Spinal cord (tissue), 10 donors: ENCODE results near the gene UQCR10. TPM values are rescaled to one million over a fixed set of nuclear protein-coding genes. Genes with fewer than 3 reads are reported as not detected.

ENCODE experiments used
- DNase-seq, 6 donors: peaks; one replicate each; pipeline versions ENCODE4 v3.0.0 to v3.0.0-alpha.2; 2013 to 2015; ENCODE audit warnings: low spot score in 6 of 6, low read depth in 4 of 6
- H3K27ac ChIP-seq: one replicate; pipeline ENCODE4 v1.5.1; 2013; ENCODE audit warnings: low read depth, low read length, control low read depth
- H3K27me3 ChIP-seq: one replicate; pipeline ENCODE4 v1.6.1; 2013; ENCODE audit warnings: low read length; ENCODE audit not compliant: control insufficient read depth, insufficient read depth
- H3K36me3 ChIP-seq: one replicate; pipeline ENCODE4 v1.6.1; 2013; ENCODE audit warnings: low read length; ENCODE audit not compliant: control insufficient read depth, insufficient read depth
- H3K4me1 ChIP-seq: one replicate; pipeline ENCODE4 v1.6.1; 2013; ENCODE audit warnings: low read length; ENCODE audit not compliant: control insufficient read depth, insufficient read depth
- H3K4me3 ChIP-seq: one replicate; pipeline ENCODE4 v1.5.1; 2013; ENCODE audit warnings: low read depth, low read length, control low read depth
- H3K9me3 ChIP-seq: one replicate; pipeline ENCODE4 v1.6.1; 2013; ENCODE audit warnings: low read length; ENCODE audit not compliant: control insufficient read depth, insufficient read depth
- WGBS: methylation state at CpG from one replicate; pipeline ENCODE4 v1.1.5; 2013; ENCODE audit warnings: missing lambda C conversion rate; ENCODE audit not compliant: insufficient coverage; 5-methylcytosine and 5-hydroxymethylcytosine counted together
- polyA plus RNA-seq, 2 donors: library from polyadenylated mRNA; unstranded; fragments of 120-200 nt; gene quantifications; one replicate each; pipeline ENCODE4 v1.2.1, GENCODE V29; 2013; ENCODE audit not compliant: insufficient read length in 2 of 2
- total RNA-seq, 2 donors: library from RNA; depleted of rRNA in 1 of 2; stranded (reverse); fragments of 120-200 nt in 1 of 2; fragments of >200 nt in 1 of 2; gene quantifications; one replicate each; pipeline versions ENCODE4 v1.2.3 to v1.2.4, GENCODE V29; 2013 to 2014
- donor health status: healthy.

Gene UQCR10
- total and polyA plus RNA-seq, 4 donors: 90.9 to 208 (median 180) TPM

DNA sequence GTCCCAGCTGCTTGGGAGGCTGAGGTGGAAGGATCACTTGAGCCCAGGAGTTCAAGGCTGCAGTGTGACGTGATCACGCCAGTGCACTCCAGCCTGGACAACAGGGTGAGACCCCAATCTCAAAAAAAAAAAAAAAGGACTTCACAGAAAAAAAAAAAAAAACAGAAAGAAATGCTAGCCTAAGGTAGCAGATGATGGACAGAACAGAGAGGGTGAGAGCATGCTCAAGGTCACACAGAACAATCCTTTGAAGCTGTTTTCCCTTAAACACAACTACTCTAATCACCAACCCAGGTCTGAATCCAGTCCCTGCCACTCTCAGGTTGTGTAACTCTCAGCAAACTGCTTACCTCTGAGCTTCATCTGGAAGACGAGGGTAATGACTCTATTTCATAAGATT lies 10.1 kb upstream of the UQCR10 start:
- WGBS: 100% methylated on average over 1 of the region's 3 CpGs
- H3K4me3 ChIP-seq: no peak overlapping the region
- peaks cover 21% of the 10 kb centered on the region for H3K36me3 ChIP-seq
- H3K27me3 ChIP-seq: no peaks in the 10 kb centered on the region
- H3K9me3 ChIP-seq: no peaks in the 10 kb centered on the region
- no peak overlapping the region for H3K27ac ChIP-seq
- peaks cover 7% of the 10 kb centered on the region for H3K4me1 ChIP-seq
- no peak for DNase-seq

DNA sequence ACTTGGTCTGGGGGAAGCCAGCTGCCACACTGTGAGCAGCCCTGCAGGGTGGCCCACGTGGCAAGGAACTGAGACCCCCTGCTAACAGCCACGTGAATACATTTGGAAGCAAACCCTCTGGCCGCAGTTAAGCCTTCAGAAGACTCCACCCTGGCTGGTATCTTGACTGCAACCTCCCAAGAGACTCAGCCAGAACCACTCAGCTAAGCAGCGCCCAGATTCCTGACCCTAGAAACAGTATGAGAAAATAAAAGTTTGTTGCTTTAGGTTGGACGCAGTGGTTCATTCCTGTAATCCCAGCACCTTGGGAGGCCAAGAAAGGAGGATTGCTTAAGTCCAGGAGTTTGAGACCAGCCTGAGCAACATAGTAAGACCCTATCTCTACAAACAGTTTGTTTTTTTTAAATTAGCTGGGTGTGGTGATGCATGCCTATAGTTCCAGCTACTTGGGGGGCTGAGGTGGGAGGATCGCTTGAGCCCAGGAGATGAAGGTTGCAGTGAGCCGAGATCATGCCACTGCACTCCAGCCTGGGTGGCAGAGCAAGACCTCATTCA lies 9.0 kb upstream of the UQCR10 start:
- Histone ChIP-seq H3K27ac (no peak overlapping the region), H3K27me3 (no peaks in the 10 kb centered on the region), H3K9me3 (no peaks in the 10 kb centered on the region), H3K4me1 (peaks cover 7% of the 10 kb centered on the region), H3K36me3 (peaks cover 12% of the 10 kb centered on the region), H3K4me3 (no peak overlapping the region)
- DNase-seq: no peak
- 67% methylated on average over 4 of the region's 7 CpGs for whole genome bisulfite sequencing

DNA sequence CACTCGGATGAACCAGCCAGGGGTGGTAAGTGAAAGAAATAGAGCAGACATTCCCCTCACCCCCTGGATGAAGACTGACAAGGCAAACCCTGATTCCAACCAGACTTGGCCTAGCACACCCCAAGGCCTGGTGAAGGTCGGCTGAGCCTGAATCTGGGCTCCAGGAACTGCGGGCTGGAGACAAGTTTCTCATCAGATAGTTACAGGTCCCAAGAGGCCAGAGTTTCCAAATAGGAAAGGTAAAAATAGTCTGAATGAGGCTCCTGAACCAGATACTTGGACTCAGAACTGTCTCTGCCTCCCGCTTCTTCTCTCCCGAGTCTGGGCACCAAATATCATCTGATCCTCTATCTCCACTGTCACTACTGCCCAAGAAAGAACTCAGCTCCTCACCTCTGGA lies 8.2 kb upstream of the UQCR10 start:
- 51% methylated on average over 2 of the region's 5 CpGs for WGBS
- H3K27ac ChIP-seq: no peak overlapping the region
- no peak overlapping the region for H3K4me3 ChIP-seq
- no peaks in the 10 kb centered on the region for H3K27me3 ChIP-seq
- peaks cover 6% of the 10 kb centered on the region for H3K36me3 ChIP-seq
- no peaks in the 10 kb centered on the region for H3K9me3 ChIP-seq
- peak in 1 of 6 donors; percentile 34 for DNase-seq
- H3K4me1 ChIP-seq: peaks cover 7% of the 10 kb centered on the region

DNA sequence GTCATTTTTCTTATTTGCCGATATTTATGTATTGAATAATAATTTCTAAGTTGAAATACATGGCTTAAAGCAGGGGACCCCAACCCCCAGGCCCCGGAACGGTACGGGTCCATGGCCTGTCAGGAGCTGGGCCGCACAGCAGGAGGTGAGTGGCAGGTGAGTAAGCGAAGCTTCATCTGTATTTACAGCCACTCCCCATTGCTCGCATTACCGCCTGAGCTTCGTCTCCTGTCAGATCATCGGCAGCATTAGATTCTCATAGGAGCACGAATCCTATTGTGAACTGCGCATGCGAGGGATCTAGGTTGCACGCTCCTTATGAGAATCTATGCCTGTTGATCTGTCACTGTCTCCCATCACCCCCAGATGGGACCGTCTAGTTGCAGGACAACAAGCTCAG lies 4.9 kb upstream of the UQCR10 start:
- no peak for DNase-seq
- WGBS: 56% methylated on average over 10 of the region's 15 CpGs
- no peaks in the 10 kb centered on the region for H3K36me3 ChIP-seq

DNA sequence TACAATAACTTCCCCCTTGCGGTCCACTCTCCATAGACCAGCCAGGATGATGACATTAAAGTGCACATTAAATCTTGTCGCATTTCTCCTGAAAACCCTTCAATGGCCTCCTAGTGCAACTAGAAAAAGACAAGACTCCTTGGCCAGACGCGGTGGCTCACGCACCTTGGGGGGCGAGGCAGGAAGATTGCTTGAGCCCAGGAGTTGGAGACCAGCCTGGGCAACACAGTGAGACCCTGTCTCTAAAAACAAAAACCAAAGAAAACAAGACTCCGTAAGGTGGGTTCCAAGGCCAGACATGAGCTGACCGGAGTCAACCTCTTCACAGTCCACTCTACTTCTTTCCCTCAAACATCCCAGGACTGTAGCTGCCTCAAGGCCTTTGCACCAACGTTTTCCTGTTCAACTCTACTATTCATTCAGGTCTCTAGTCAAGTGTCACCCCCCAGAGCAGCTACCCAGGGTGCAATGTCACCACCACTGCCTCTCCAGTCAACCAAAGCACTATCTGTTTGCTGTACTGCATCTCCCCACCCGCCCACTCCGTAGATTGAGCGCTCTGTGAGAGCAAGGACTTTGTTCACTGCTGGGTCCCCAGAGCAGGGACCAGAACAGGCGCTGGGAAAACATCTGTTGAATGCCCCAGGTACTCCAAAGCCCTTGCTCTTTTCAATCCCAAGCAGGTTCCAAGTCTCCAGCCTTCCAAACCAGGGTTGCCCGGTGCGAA lies 1.1 kb upstream of the UQCR10 start:
- Histone ChIP-seq H3K4me3 (peak overlapping the region; percentile 100), H3K27ac (peak overlapping the region; percentile 54), H3K36me3 (peaks cover 21% of the 10 kb centered on the region), H3K27me3 (no peaks in the 10 kb centered on the region), H3K4me1 (peaks cover 27% of the 10 kb centered on the region), H3K9me3 (no peaks in the 10 kb centered on the region)
- no peak for DNase-seq
- WGBS: 64% methylated on average over 12 of the region's 15 CpGs

More for the DNA sequence above, 4.9 kb upstream of the UQCR10 start:
- no peaks in the 10 kb centered on the region for H3K9me3 ChIP-seq
- no peaks in the 10 kb centered on the region for H3K27me3 ChIP-seq
- H3K4me3 ChIP-seq: no peak overlapping the region
- H3K27ac ChIP-seq: no peak overlapping the region
- H3K4me1 ChIP-seq: peaks cover 21% of the 10 kb centered on the region

DNA sequence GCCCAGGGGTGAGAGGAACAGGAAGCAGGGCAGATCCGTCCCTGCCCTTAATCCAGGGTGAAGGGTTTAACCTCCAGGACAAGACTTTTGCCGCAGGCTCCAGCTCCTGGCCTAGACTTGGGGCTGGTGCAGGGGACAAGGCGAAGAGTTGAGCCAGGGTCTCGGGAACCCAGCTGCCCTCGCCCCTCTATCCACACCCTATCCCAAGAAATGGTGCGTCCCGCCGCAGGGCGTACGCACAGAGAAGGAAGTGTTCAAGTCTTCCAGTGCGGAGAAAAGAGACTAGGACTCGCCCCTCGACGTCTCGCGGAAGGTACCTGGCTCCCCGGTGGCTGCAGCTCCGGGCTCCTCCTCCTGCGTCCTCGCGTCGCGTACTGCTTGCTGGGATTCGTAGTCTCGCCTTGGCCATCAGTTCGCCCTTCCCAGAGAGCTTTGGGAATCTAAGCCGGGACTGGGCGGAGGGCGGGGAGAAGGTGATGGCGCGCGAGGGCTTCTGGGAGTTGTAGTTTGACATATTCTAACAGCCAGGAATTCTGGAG lies 468 bp upstream of the UQCR10 start, which contains the start of gene ZMAT5:
TSS of gene ZMAT5 (minus strand) at position 376 of the 539 bp plus-strand sequence. CDS start 18,463 bp downstream, outside the sequence.
- no peaks in the 10 kb centered on the region for H3K9me3 ChIP-seq
- H3K4me3 ChIP-seq: peak within 1 kb of the TSS; percentile 100
- peaks cover 27% of the 10 kb centered on the region for H3K4me1 ChIP-seq
- H3K27ac ChIP-seq: peak within 1 kb of the TSS; percentile 82
- H3K27me3 ChIP-seq: no peaks in the 10 kb centered on the region
- peak; percentile 94 to 99 (median 96) for DNase-seq
- H3K36me3 ChIP-seq: peaks cover 24% of the 10 kb centered on the region
- WGBS: 0% methylated on average over 31 of the region's 32 CpGs

DNA sequence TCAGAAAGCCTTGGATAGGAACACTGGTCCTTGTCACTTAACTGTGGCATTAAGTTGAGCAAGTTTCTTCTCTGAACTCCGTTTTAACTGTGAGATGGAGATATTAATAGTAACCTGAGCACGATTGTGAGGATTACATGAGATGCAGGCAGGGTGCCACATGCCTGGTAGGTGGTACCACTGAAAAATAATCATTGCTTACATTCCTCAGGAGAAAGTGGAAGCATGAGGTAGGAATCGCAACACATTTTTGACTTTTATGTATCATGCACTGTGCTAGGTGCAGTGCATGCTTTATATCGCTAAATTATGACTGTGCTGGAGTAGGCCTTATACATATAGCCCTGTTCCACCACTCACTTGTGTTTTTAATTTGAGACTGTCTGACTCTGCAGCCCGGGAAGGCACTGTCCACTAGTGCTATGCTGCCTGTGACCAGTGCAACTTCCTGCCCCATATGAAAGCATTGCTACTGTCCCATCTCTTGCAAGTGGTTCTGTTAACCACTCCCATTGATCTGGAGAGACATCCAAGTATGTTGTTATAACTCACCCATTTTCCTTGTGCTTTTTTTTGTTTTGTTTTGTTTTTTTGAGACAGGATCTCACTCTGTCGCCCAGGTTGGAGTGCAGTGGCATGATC lies 1.0 kb downstream of the UQCR10 start:
- 29% methylated on average over 2 of the region's 6 CpGs for WGBS
- peaks cover 24% of the 10 kb centered on the region for H3K36me3 ChIP-seq
- no peaks in the 10 kb centered on the region for H3K9me3 ChIP-seq
- H3K4me3 ChIP-seq: peak overlapping the region; percentile 100
- H3K27me3 ChIP-seq: no peaks in the 10 kb centered on the region
- H3K4me1 ChIP-seq: peaks cover 27% of the 10 kb centered on the region
- DNase-seq: no peak
- no peak overlapping the region for H3K27ac ChIP-seq

DNA sequence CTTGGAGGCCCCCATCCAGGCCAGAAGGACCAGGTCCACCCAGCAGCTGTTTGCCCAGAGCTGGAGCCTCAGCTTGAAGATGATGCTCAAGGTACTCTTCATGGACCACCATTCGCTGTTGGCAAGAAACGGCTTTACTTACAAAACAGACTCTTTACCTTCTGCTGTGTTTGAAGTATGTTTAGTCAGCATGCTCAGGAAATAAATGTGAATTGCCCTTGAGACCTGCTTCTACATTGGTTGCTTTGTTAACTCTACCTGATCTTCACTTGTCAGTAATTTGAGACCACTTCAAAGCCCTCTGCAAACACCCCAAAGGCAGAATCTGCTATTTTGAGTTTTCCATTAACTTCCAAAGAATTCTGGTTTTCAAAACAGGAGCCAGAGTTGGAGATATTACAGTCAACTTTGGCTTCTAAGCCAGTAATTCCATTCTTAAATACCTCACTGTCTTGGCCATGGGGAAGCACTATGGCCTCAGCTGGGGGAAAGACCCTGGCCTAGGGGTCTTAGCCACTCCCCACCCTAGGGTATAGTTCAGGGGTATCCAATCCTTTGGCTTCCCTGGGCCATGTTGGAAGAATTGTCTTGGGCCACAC lies 2.7 kb downstream of the UQCR10 start:
- Histone ChIP-seq H3K4me3 (no peak overlapping the region), H3K36me3 (peaks cover 24% of the 10 kb centered on the region), H3K9me3 (no peaks in the 10 kb centered on the region), H3K4me1 (peaks cover 27% of the 10 kb centered on the region), H3K27me3 (no peaks in the 10 kb centered on the region), H3K27ac (no peak overlapping the region)
- no peak for DNase-seq
- no CpG with 5 or more reads among the region's 2 CpGs for WGBS

DNA sequence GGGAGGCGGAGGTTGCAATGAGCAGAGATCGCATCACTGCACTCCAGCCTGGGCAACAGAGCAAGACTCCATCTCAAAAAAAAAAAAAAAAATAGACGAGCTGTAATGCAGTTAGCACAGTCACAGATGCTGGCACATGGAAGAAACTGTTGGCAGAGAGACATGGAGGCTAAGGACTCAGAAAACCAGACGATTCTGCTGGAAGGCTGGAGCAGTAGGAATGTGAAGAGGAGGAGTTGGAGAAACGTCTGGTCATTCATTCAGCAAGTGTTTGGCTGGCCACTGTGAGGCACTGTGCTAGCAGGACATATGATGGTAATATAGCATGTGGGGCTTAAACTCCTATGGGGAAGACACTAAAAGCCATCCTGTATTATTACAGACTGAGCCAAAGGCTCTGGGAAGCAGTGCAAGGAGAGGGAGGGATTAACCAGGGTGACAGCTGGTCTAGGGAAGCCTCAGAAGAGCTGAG lies 5.0 kb downstream of the UQCR10 start:
- 53% methylated on average over 4 of the region's 5 CpGs for WGBS
- H3K36me3 ChIP-seq: peaks cover 24% of the 10 kb centered on the region
- DNase-seq: peak in 2 of 6 donors; percentile 41 to 46

More for the DNA sequence above, 5.0 kb downstream of the UQCR10 start:
- Histone ChIP-seq H3K27me3 (no peaks in the 10 kb centered on the region), H3K9me3 (no peaks in the 10 kb centered on the region), H3K4me3 (no peak overlapping the region), H3K4me1 (peaks cover 13% of the 10 kb centered on the region), H3K27ac (no peak overlapping the region)
